AG04449 (cell line): ENCODE measurements around the gene TLK2.

Experiments
- CTCF ChIA-PET: fragments of 350-600 bp; formaldehyde crosslinking; extraction: SDS; loops from one replicate; lab custom pipeline; 2021; ENCODE audit warnings: antibody characterized with exemption; lab: Yijun Ruan, JAX
- POLR2A ChIA-PET: fragments of 400-600, 350-600 bp; formaldehyde crosslinking; extraction: SDS; loops from one replicate; lab custom pipeline; 2020; ENCODE audit warnings: antibody characterized with exemption, inconsistent platforms; lab: Yijun Ruan, JAX
- DNase-seq: peaks from one replicate; pipeline ENCODE4 v3.0.0-alpha.2; 2010; ENCODE audit warnings: low read depth, low spot score
- H3K4me3 ChIP-seq: 2 replicates; pipeline ENCODE4 v1.5.1; 2011; ENCODE audit warnings: low read depth, mild to moderate bottlenecking, control low read depth, low read length
- TF ChIP-seq, protein P1 (sequence below): IDR thresholded peaks from one replicate; pipeline ENCODE4 v1.5.1; 2011; ENCODE audit warnings: mild to moderate bottlenecking, moderate library complexity, low read length, control low read depth, inconsistent platforms; ENCODE audit not compliant: insufficient read depth; ENCODE audit errors: missing control alignments

TLK2 gene

DNA sequence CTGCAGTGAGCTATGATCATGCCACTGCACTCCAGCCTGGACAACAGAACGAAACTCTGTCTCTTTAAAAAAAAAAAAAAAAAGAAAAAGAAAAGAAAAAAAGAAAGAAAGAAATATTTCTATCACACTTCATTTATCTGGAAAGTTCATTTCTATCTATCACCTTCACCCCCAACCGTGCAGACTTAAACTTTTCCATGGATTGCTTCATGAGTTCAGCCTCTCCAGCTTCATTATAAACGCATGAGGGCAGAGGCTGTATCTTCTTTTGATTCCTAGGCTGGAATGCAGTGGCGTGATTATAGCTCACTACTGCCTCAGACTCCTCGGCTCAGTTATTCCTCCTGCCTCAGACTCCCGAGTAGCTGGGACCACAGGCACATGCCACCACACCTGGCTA is 177.0 kb downstream of the TLK2 start:
- no peak overlapping the region for H3K4me3 ChIP-seq
- DNase-seq, result no peak
- ChIA-PET CTCF (no interaction called here), POLR2A (no interaction called here)
- TF ChIP-seq, protein P1, sequence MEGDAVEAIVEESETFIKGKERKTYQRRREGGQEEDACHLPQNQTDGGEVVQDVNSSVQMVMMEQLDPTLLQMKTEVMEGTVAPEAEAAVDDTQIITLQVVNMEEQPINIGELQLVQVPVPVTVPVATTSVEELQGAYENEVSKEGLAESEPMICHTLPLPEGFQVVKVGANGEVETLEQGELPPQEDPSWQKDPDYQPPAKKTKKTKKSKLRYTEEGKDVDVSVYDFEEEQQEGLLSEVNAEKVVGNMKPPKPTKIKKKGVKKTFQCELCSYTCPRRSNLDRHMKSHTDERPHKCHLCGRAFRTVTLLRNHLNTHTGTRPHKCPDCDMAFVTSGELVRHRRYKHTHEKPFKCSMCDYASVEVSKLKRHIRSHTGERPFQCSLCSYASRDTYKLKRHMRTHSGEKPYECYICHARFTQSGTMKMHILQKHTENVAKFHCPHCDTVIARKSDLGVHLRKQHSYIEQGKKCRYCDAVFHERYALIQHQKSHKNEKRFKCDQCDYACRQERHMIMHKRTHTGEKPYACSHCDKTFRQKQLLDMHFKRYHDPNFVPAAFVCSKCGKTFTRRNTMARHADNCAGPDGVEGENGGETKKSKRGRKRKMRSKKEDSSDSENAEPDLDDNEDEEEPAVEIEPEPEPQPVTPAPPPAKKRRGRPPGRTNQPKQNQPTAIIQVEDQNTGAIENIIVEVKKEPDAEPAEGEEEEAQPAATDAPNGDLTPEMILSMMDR, result no peak

DNA sequence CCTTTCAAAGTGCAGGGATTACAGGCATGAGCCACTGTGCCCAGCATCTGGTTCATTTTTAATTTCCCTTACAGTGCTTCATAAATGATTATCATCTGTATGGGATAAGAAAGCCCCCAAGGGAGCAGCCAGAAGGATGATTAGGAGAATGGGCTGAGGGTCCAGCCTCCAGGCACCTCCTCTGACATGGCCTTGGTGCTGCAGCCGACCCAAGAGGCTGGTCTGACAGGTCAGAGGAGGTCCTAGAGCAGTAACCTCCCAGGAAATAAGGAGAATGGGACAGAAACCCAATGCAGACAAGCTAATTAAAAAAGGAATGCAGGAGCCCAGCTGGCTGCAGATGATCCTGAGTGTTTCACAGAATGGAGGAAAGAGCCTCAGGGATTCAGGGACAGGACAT is 177.8 kb downstream of the TLK2 start:
- TF ChIP-seq, protein P1, result no peak
- ChIA-PET POLR2A (no interaction called here), CTCF (interaction anchor here (0.9 to 1.5 kb wide), 2 partner anchors 8 to 15 kb away, joined by 3 to 4 read pairs; no protein-coding TSS in a partner anchor)
- DNase-seq, result no peak
- no peak overlapping the region for H3K4me3 ChIP-seq

DNA sequence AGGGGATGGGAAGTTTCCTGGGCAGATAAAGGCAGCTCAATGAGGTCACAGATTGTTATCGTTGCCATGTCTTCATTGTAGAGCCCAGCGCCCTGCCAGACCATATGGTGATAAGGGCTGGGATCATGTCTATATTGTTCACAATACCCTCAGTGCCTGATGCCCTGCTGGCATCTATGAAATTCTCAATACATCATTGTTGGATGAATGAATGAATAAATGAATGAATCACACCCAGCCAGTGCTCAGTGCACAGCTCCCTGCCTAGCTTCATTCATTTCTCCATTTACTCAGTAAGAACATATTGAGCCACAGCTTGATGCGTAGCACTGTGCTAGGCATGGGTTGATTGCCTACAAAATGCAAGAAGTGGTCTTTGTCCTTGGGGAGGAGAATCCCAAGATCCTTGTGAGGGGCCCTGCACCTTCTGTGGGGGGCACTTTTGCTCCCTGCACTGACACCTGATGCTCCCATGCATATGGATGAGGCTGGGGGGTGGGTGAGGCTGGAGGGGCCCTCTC is 178.6 kb downstream of the TLK2 start:
- no peak for DNase-seq
- no peak overlapping the region for H3K4me3 ChIP-seq
- TF ChIP-seq, protein P1, result no peak
- CTCF ChIA-PET, result interaction anchor here (0.9 to 1.5 kb wide), 2 partner anchors 9 to 15 kb away, joined by 3 to 4 read pairs; no protein-coding TSS in a partner anchor
- POLR2A ChIA-PET, result no interaction called here

DNA sequence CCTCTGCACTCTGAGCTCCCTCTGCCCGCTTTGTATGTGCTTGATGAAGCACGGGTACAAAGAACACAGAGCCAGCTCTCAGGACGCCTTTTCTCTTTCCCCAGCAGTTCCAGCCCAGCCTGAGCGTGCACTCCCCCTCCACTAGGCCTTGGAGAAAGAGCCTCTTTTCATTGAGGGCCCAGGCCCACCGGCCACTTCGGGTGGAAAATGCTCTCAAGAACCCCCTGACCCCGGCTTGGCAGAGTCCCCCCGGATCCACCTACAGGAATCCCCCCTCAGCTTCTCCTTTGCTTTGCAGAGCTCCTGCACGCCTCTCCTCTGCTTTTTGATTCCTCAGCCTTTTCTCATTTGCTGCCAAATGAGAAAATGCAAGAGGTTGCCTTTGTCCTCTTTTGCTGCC is 179.1 kb downstream of the TLK2 start:
- TF ChIP-seq, protein P1, result no peak
- DNase-seq, result no peak
- no peak overlapping the region for H3K4me3 ChIP-seq
- CTCF ChIA-PET, result interaction anchor here (1.5 kb wide), 1 partner anchor 10 kb away, joined by 4 read pairs; no protein-coding TSS in a partner anchor
- POLR2A ChIA-PET, result no interaction called here

DNA sequence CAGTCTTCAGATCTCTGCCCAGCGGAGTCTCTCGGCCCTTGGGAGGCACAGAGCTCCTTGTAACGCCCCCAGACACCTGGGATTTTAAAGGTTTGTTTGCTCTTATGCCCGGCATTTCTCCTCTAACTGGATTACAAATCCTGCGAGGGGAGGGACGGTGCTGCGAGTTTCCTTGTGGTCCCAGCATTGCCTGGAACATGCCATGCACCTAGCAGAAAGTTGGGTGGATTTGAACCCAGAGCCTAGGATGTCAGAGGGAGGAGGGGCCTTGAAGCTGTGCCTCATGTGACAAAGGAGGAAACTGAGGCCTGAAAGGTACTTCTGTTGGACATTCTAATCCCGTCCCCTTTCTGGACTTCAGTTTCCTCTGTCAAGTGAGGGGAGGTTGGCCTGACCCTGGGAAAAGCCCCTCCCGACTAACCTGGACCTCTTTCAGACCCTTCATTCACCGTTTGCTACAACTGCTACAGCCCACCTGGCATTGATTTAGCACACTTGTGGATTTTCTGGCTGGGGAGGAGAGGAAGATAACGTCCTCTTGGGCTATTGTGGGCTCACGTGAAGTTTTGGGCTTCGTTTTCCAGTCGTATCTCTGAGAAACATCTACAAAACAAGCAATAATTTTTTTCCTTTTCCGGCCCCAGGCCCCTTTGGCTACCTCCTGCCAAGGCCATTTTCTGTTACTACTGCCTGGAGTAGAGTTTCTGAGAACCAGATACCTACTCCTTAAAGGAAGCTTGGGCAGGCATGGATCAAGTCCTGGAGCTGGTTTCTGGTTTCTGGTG is 179.7 kb downstream of the TLK2 start:
- H3K4me3 ChIP-seq, result no peak overlapping the region
- DNase-seq, result no peak
- TF ChIP-seq, protein P1, result no peak
- CTCF ChIA-PET, result interaction anchor here (1.5 kb wide), 1 partner anchor 10 kb away, joined by 4 read pairs; no protein-coding TSS in a partner anchor
- POLR2A ChIA-PET, result no interaction called here

DNA sequence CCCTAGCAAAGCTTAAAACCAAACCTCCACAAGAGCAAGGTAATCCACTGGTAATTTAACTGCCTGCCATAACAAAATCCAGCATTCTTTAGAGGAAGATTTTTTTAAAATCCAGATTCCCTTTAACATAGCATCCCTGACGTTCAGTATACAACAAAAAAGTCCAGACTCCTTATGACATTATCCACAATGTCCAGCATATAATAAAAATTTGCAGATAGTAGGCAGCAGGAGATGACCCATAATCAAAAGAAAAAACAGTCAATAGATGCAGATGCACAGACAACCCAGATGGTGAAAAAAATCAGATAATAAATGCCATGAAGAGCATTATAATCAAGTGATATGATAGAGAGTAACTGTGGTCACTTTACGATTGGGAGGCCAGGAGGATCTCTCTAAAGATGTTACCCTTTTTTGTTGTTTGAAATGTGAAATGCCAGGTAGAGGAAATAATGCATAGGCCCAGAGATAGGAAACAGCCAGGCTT is 182.0 kb downstream of the TLK2 start:
- TF ChIP-seq, protein P1, result no peak
- POLR2A ChIA-PET, result no interaction called here
- no peak overlapping the region for H3K4me3 ChIP-seq
- CTCF ChIA-PET, result interaction anchor here (0.6 to 1.5 kb wide), 2 partner anchors 10 to 106 kb away, joined by 4 to 5 read pairs; no protein-coding TSS in a partner anchor
- DNase-seq, result no peak
